Right lobe of liver (tissue), 4 donors: ENCODE data around the gene FPR2.
"Not testable (repeated sequence)": the region's sequence is repeated elsewhere in the genome, so short reads cannot be mapped to it uniquely, and the experiment has no call there.

ENCODE experiments used
- CTCF ChIP-seq, 4 donors: fragments of 200-600 bp in 3 of 4; fragments of 450-650 bp in 1 of 4; IDR thresholded peaks; one replicate each; pipeline versions ENCODE4 v1.5.1 to v1.8.0; 2016 to 2022; ENCODE audit warnings: antibody characterized with exemption in 4 of 4, mild to moderate bottlenecking in 2 of 4
- POLR2A ChIP-seq: fragments of 450-650 bp; IDR thresholded peaks from one replicate; pipeline ENCODE4 v1.6.1; 2017; ENCODE audit warnings: antibody characterized with exemption, mild to moderate bottlenecking
- donor health status: DM: no; HTN: no; CAD: no.
- donor health status: DM: no; HTN: no; CAD: no.
- donor health status: DM: no; HTN: yes; CAD: no.

DNA sequence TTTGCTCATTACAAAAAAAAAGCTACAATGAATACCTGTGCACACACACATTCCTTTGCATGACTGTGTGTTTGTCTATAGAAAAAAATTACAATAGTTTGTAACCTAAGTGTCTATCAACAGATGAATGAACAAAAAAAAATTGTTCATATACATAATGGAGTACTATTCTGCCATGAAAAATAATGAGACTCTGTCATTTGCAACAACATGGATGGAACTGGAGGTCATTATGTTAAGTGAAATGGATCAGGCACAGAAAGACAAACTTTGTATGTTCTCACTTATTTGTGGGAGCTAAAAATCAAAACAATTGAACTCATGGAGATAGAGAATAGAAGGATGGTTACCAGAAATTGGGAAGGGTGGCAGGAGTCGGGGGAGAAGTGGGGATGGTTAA lies 15.6 kb downstream of the FPR2 start:
- TF ChIP-seq CTCF (IDR thresholded peaks at IDR 0.05); POLR2A: not testable (repeated sequence)
